VCaP (cell line): ENCODE data around the gene CDK4.
A peak's percentile ranks its signal among the peaks of the same experiment; 100 is the strongest.

Source experiments
- H3K27ac ChIP-seq: fragments of 450-650 bp; 2 replicates; pipeline ENCODE4 v1.5.1; 2017
- CTCF ChIP-seq: fragments of 450-650 bp; conservative IDR thresholded peaks from 2 replicates; pipeline ENCODE4 v1.5.1; 2017; ENCODE audit warnings: mild to moderate bottlenecking, moderate library complexity

Gene CDK4

GRCh38 chr12:57751788-57752667 is at the start of gene CDK4:
Gene CDK4, minus strand, starts transcription at chr12:57752310. Its CDS starts 593 bp downstream, at chr12:57751717.
- no peak for TF ChIP-seq CTCF
- peak within 1 kb of the TSS; percentile 90 for H3K27ac ChIP-seq

- no peak for TF ChIP-seq CTCF
- H3K27ac ChIP-seq = no peak overlapping the region
Measured at GRCh38 chr12:57800965-57801364, 48.9 kb upstream of the CDK4 start.

DNA sequence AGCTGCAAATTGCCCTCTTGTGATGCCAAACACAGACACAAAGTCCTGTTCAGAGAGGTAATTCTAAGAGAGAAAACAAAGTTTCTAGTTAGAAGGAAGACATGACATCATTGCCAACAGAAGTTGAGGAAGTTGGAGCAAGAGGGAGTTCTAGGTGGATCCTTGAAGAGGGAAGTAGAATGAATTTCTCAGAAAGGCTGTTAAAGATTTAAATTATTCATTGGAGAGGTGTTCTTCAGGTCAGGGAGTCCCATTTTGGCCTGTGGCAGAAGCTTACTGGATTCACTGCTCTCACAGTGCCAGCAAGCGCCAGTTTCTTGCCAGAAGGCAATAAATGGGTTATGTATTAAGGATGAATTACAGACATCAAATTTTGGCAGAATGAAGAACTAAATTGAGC is 45.8 kb upstream of the CDK4 start:
- no peak overlapping the region for H3K27ac ChIP-seq
- TF ChIP-seq CTCF = no peak

GRCh38 chr12:57796996-57797395 is 44.9 kb upstream of the CDK4 start:
- no peak overlapping the region for H3K27ac ChIP-seq
- TF ChIP-seq CTCF = no peak

DNA sequence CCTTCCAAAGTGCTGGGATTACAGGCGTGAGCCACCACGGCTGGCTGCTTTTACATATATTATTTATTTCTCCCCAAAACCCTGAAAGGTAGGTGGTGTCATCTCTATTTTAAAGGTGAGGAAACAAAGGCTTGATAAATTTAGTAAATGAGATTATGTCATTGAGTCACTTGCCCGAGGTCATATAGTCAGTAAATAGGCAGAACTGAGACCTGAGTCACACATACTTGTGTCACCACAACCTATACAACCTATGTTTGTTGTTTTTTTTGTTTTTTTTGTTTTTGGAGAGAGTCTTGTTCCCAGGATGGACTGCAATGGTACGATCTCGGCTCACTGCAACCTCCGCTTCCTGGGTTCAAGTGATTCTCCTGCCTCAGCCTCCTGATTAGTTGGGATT is 43.2 kb upstream of the CDK4 start:
- no peak for TF ChIP-seq CTCF
- no peak overlapping the region for H3K27ac ChIP-seq

DNA sequence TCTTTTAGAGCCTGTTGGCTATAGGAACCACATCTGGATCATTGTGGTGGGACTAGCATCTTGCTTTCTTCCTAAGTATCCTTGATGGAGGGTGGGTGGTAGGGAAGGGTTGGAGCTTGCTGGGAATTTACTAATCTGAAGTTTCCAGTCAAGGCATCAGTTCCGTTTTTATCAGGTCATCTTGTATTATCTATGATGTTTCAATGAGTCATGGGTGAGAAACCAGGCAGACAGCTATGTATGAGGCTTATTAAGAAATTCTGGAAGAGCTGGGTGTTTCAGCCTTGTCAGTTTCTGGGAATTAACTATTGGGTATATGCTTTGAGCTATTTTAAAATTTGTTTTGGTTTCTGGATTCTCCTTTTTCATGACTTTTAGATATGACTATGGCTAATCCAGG is 41.8 kb upstream of the CDK4 start:
- no peak overlapping the region for H3K27ac ChIP-seq
- no peak for TF ChIP-seq CTCF

GRCh38 chr12:57783861-57784260 is 31.8 kb upstream of the CDK4 start:
- TF ChIP-seq CTCF = no peak
- peak overlapping the region; percentile 82; the same call in 1 of the 2 replicates for H3K27ac ChIP-seq
